B cell (primary cell): Measurements from ENCODE around the gene NIF3L1. TPM values are rescaled to one million over a fixed set of nuclear protein-coding genes. Genes with fewer than 3 reads are reported as not detected.

Source experiments
- ATAC-seq: fragments of 200-7000 bp; cut with Tn5 transposase; one replicate; pipeline ENCODE4 v1.10.0; 2021; ENCODE audit warnings: low read depth, mild to moderate bottlenecking, moderate number of reproducible peaks, moderate library complexity
- CTCF ChIA-PET: fragments of 350-600 bp; sonication (Branson Sonifier 250); formaldehyde crosslinking; loops from one replicate; lab custom pipeline; 2021; ENCODE audit warnings: antibody characterized with exemption, inconsistent platforms; lab: Charles Lee
- POLR2A ChIA-PET: fragments of 350-600 bp; sonication (Branson Sonifier 250); formaldehyde crosslinking; loops from one replicate; lab custom pipeline; 2021; ENCODE audit warnings: antibody characterized with exemption; lab: Charles Lee
- DNase-seq: peaks from one replicate; pipeline ENCODE4 v3.0.0; 2013
- H2AFZ ChIP-seq: 2 replicates; pipeline ENCODE4 v1.6.1; 2012; ENCODE audit warnings: mild to moderate bottlenecking, low read depth, low read length; ENCODE audit not compliant: insufficient read depth, poor library complexity, severe bottlenecking
- H3K27ac ChIP-seq, 2 donors: 1 replicate in 1 of 2; 2 replicates in 1 of 2; pipeline ENCODE4 v1.5.1; 2012 to 2013; ENCODE audit warnings: low read length in 2 of 2, mild to moderate bottlenecking in 2 of 2, moderate library complexity in 1 of 2
- H3K27me3 ChIP-seq, 4 experiments: fragments of 200-600 bp in 1 of 4; sonication (generic) in 1 of 4; replicated peaks in 1 of 4; 1 replicate in 2 of 4; 2 replicates in 2 of 4; pipeline versions ENCODE4 v1.6.1 to v1.7.0; 2013 to 2016; ENCODE audit warnings: low read length in 3 of 4, mild to moderate bottlenecking in 2 of 4, mixed read lengths in 1 of 4, moderate library complexity in 1 of 4; ENCODE audit not compliant: insufficient read depth in 4 of 4, control insufficient read depth in 3 of 4; ENCODE audit errors: control extremely low read depth in 1 of 4
- H3K36me3 ChIP-seq, 2 experiments: replicated peaks in 1 of 2; 1 replicate in 1 of 2; 2 replicates in 1 of 2; pipeline versions ENCODE4 v1.6.1 to v1.7.1; 2013; ENCODE audit warnings: low read length in 1 of 2; ENCODE audit not compliant: insufficient read depth in 2 of 2, control insufficient read depth in 1 of 2; ENCODE audit errors: control extremely low read depth in 1 of 2, extremely low read depth in 1 of 2
- H3K4me1 ChIP-seq, 2 donors: fragments of 200-600 bp in 1 of 2; sonication (generic) in 1 of 2; 1 replicate in 1 of 2; 2 replicates in 1 of 2; pipeline versions ENCODE4 v1.5.1 to v1.6.1; 2013 to 2017; ENCODE audit warnings: low read length in 2 of 2; ENCODE audit not compliant: control insufficient read depth in 2 of 2, insufficient read depth in 2 of 2
- H3K4me2 ChIP-seq: replicated peaks from 2 replicates; pipeline ENCODE3; 2012; ENCODE audit warnings: mild to moderate bottlenecking, low read depth, low read length; ENCODE audit not compliant: poor library complexity, severe bottlenecking
- H3K4me3 ChIP-seq, 5 experiments: fragments of 200-600 bp in 1 of 5; sonication (generic) in 1 of 5; 1 replicate in 3 of 5; 2 replicates in 2 of 5; pipeline versions ENCODE4 v1.5.1 to v1.7.0; 2011 to 2016; ENCODE audit warnings: low read length in 4 of 5, mild to moderate bottlenecking in 4 of 5, low read depth in 2 of 5, control low read depth in 1 of 5, moderate library complexity in 1 of 5; ENCODE audit not compliant: insufficient read depth in 1 of 5; ENCODE audit errors: control extremely low read depth in 1 of 5, extremely low read depth in 1 of 5
- H3K79me2 ChIP-seq: fragments of 200-600 bp; sonication (generic); one replicate; pipeline ENCODE4 v1.6.0; 2016; ENCODE audit warnings: low read length; ENCODE audit not compliant: control insufficient read depth, insufficient read depth
- H3K9ac ChIP-seq: fragments of 200-600 bp; sonication (generic); 2 replicates; pipeline ENCODE4 v1.6.1; 2017; ENCODE audit warnings: mild to moderate bottlenecking, low read length, moderate library complexity
- H3K9me3 ChIP-seq, 3 donors: one replicate each; pipeline versions ENCODE4 v1.6.1 to v1.7.1; 2013; ENCODE audit warnings: low read length in 2 of 3; ENCODE audit not compliant: control insufficient read depth in 2 of 3, insufficient read depth in 1 of 3; ENCODE audit errors: control extremely low read depth in 1 of 3
- H4K20me1 ChIP-seq: 2 replicates; pipeline ENCODE4 v1.6.0; 2012; ENCODE audit warnings: mild to moderate bottlenecking, low read length; ENCODE audit not compliant: insufficient read depth, control insufficient read depth, poor library complexity, severe bottlenecking
- H3K27ac Mint-ChIP-seq: one replicate; pipeline ENCODE4 v1.8.0; 2021; ENCODE audit warnings: mixed read lengths
- H3K27me3 Mint-ChIP-seq: one replicate; pipeline ENCODE4 v1.8.0; 2021; ENCODE audit warnings: mixed read lengths
- H3K4me1 Mint-ChIP-seq: one replicate; pipeline ENCODE4 v1.8.0; 2021; ENCODE audit warnings: mixed read lengths
- H3K4me3 Mint-ChIP-seq: one replicate; pipeline ENCODE4 v1.8.0; 2021; ENCODE audit warnings: mixed read lengths
- H3K9me3 Mint-ChIP-seq: one replicate; pipeline ENCODE4 v1.8.0; 2022; ENCODE audit warnings: mixed read lengths; ENCODE audit not compliant: insufficient read depth
- CTCF ChIP-seq: fragments of 200-600 bp; IDR thresholded peaks from one replicate; pipeline ENCODE4 v1.8.0; 2022; ENCODE audit warnings: antibody characterized with exemption, mild to moderate bottlenecking
- EZH2 ChIP-seq: IDR thresholded peaks from 2 replicates; pipeline ENCODE4 v1.6.1; 2012; ENCODE audit warnings: borderline replicate concordance, low read depth, mild to moderate bottlenecking, moderate library complexity, low read length; ENCODE audit not compliant: insufficient read depth, poor library complexity, severe bottlenecking
- WGBS: methylation state at CpG from one replicate; pipeline ENCODE4 v1.1.5; 2013; ENCODE audit warnings: missing lambda C conversion rate; ENCODE audit not compliant: insufficient coverage; 5-methylcytosine and 5-hydroxymethylcytosine counted together
- intact Hi-C: fragments of 100-400 bp; cut with micrococcal nuclease; formaldehyde crosslinking; loops from one replicate; pipeline ENCODE4 v1.10.0; 2022
- polyA plus RNA-seq: library from polyadenylated mRNA; depleted of rRNA; stranded (reverse); fragments of >200 nt; gene quantifications from 2 replicates; pipeline ENCODE4 v1.2.3, GENCODE V29; 2012
- total RNA-seq, 2 donors: library from RNA; stranded (reverse); fragments of 120-200 nt in 1 of 2; gene quantifications; 1 replicate in 1 of 2; 2 replicates in 1 of 2; pipeline versions ENCODE4 v1.2.3 to v1.2.4, GENCODE V29; 2013 to 2022

The NIF3L1 gene
- total and polyA plus RNA-seq, 2 donors (not counting 1 experiment from before 2014, with no cell fraction given), result 22.6 to 26.7 TPM

- Histone ChIP-seq H3K9ac (no peak overlapping the region), H3K4me1 (no peaks in the 10 kb centered on the region), H3K27me3 (no peaks in the 10 kb centered on the region), H3K79me2 (peaks cover 25% of the 10 kb centered on the region), H3K4me3 (no peak overlapping the region), H2AFZ (no peak overlapping the region), H3K27ac (no peak overlapping the region), H3K36me3 (peaks cover 20 to 63% of the 10 kb centered on the region in 2 experiments), H3K4me2 (no peak overlapping the region), H4K20me1 (peaks cover 39% of the 10 kb centered on the region), H3K9me3 (no peaks in the 10 kb centered on the region)
- Mint-ChIP-seq H3K9me3 (no peaks in the 10 kb centered on the region), H3K27ac (peak overlapping the region; percentile 53), H3K27me3 (no peaks in the 10 kb centered on the region), H3K4me1 (peaks cover 4% of the 10 kb centered on the region), H3K4me3 (no peak overlapping the region)
- no peak for ATAC-seq
- DNase-seq, result no peak
- ChIA-PET POLR2A (no interaction called here), CTCF (no interaction called here)
- TF ChIP-seq CTCF, result no peak
- TF ChIP-seq EZH2, result no peak
- WGBS, result 100% methylated on average over 5 of the region's 6 CpGs
- intact Hi-C loops, result no loop called here
Observed at GRCh38 chr2:200851398-200852248, 37.5 kb upstream of the NIF3L1 start.

GRCh38 chr2:200852605-200853004, 36.6 kb upstream of the NIF3L1 start:
- Histone ChIP-seq H3K36me3 (peaks cover 28 to 73% of the 10 kb centered on the region in 2 experiments), H2AFZ (no peak overlapping the region), H3K27ac (no peak overlapping the region), H3K9me3 (no peaks in the 10 kb centered on the region), H3K4me3 (no peak overlapping the region), H4K20me1 (peaks cover 48% of the 10 kb centered on the region), H3K4me2 (no peak overlapping the region), H3K27me3 (no peaks in the 10 kb centered on the region), H3K4me1 (no peaks in the 10 kb centered on the region), H3K9ac (no peak overlapping the region), H3K79me2 (peaks cover 35% of the 10 kb centered on the region)
- peaks cover 4% of the 10 kb centered on the region for H3K4me1 Mint-ChIP-seq
- H3K27ac Mint-ChIP-seq, result no peak overlapping the region
- ChIA-PET POLR2A (interaction anchor here (1.0 kb wide), 1 partner anchor 12 kb away, joined by 4 read pairs; the partner anchor contains the start of gene CLK1), CTCF (no interaction called here)
- no peak for ATAC-seq
- intact Hi-C loops, result no loop called here
- H3K27me3 Mint-ChIP-seq, result no peaks in the 10 kb centered on the region
- H3K9me3 Mint-ChIP-seq, result no peaks in the 10 kb centered on the region
- no CpG with 5 or more reads among the region's 2 CpGs for WGBS
- DNase-seq, result no peak
- TF ChIP-seq CTCF, result no peak
- no peak for TF ChIP-seq EZH2
- no peak overlapping the region for H3K4me3 Mint-ChIP-seq
